HepG2 (cell line): ENCODE results near the gene MPG.

ENCODE experiments used
- CAMTA2 ChIP-seq: sonication (generic); formaldehyde crosslinking; IDR thresholded peaks from 2 replicates; pipeline ENCODE4 v1.4.0; 2020; ENCODE audit warnings: mild to moderate bottlenecking, missing genetic modification reagents, borderline replicate concordance
- CBFB ChIP-seq: sonication (generic); formaldehyde crosslinking; IDR thresholded peaks from 2 replicates; pipeline ENCODE4 v1.4.0; 2020; ENCODE audit warnings: missing genetic modification reagents
- CREBL2 ChIP-seq: sonication (generic); formaldehyde crosslinking; IDR thresholded peaks from 2 replicates; pipeline ENCODE4 v1.8.1; 2023; ENCODE audit warnings: missing genetic modification reagents, mild to moderate bottlenecking, borderline replicate concordance
- FOXK2 ChIP-seq: fragments of 450-650 bp; IDR thresholded peaks from 2 replicates; pipeline ENCODE4 v1.6.1; 2016
- FOXP1 ChIP-seq, 2 experiments: fragments of 450-650 bp in 1 of 2; IDR thresholded peaks; 2 replicates each; pipeline ENCODE4 v1.6.1; 2017 to 2018; ENCODE audit warnings: antibody characterized with exemption in 1 of 2
- NFYB ChIP-seq: sonication (generic); formaldehyde crosslinking; IDR thresholded peaks from 2 replicates; pipeline ENCODE4 v1.4.0; 2020; ENCODE audit warnings: missing genetic modification reagents
- NPAS2 ChIP-seq: sonication (generic); formaldehyde crosslinking; IDR thresholded peaks from 2 replicates; pipeline ENCODE4 v1.8.0; 2022; ENCODE audit warnings: mild to moderate bottlenecking, missing genetic modification reagents, borderline replicate concordance
- SRSF1 ChIP-seq: fragments of 200-400 bp; formaldehyde crosslinking; optimal IDR thresholded peaks from 2 replicates; pipeline ENCODE3; 2017; ENCODE audit warnings: mild to moderate bottlenecking, low read depth, low read length, moderate library complexity
- ZNF101 ChIP-seq: sonication (generic); formaldehyde crosslinking; IDR thresholded peaks from 2 replicates; pipeline ENCODE4 v1.4.0; 2020; ENCODE audit warnings: mild to moderate bottlenecking, low read depth, missing genetic modification reagents, borderline replicate concordance

DNA sequence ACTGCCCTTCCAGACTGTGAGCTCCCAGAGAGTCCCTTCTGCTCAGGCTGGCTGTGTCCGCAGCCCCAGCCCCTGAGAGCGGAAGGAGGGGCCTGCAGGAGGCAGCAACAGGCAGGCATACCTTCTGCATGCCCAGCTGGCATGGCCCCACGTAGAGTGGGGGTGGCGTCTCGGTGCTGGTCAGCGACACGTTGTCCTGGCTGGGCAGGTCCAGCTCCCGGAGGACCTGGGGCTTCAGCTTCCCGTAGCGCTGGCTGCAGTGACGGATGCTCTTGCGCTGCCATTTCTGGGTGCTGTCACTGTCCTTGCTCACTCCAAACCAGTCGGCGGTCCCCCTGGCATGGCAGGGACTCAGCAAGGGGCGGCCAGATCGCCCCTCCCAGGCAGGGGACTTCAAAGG, 14.6 kb upstream of the MPG start:
- TF ChIP-seq CAMTA2 (no peak), FOXK2 (no peak), NPAS2 (CRISPR knock-in tag) (no peak), CREBL2 (no peak), NFYB (CRISPR knock-in tag) (no peak), CBFB (no peak), SRSF1 (no peak), ZNF101 (CRISPR knock-in tag) (no peak), FOXP1 (IDR thresholded peaks at IDR 0.05) (no peak), FOXP1 (CRISPR knock-in tag; IDR thresholded peaks at IDR 0.05) (no peak)
